Neutrophil (primary cell): Measurements from ENCODE around the gene CUEDC2.

Source experiments
- H3K27ac ChIP-seq: fragments of 200-600 bp; sonication (generic); 2 replicates; pipeline ENCODE4 v1.5.1; 2016; ENCODE audit warnings: mild to moderate bottlenecking, moderate library complexity
- H3K27me3 ChIP-seq: fragments of 200-600 bp; sonication (generic); 2 replicates; pipeline ENCODE4 v1.6.0; 2016; ENCODE audit warnings: mild to moderate bottlenecking
- H3K36me3 ChIP-seq: fragments of 200-600 bp; sonication (generic); 2 replicates; pipeline ENCODE4 v1.5.1; 2017
- H3K4me1 ChIP-seq, 2 experiments: fragments of 200-600 bp in 1 of 2; sonication (generic) in 1 of 2; 1 replicate in 1 of 2; 2 replicates in 1 of 2; pipeline versions ENCODE4 v1.5.1 to v1.6.1; 2013 to 2016; ENCODE audit warnings: low read depth in 1 of 2, low read length in 1 of 2, mild to moderate bottlenecking in 1 of 2, moderate library complexity in 1 of 2; ENCODE audit not compliant: control insufficient read depth in 1 of 2, insufficient read depth in 1 of 2
- H3K4me3 ChIP-seq, 2 experiments: fragments of 200-600 bp in 1 of 2; sonication (generic) in 1 of 2; 1 replicate in 1 of 2; 2 replicates in 1 of 2; pipeline ENCODE4 v1.5.1; 2013 to 2016; ENCODE audit warnings: low read depth in 1 of 2, low read length in 1 of 2, mild to moderate bottlenecking in 1 of 2, moderate library complexity in 1 of 2
- H3K9me3 ChIP-seq: fragments of 200-600 bp; sonication (generic); 2 replicates; pipeline ENCODE4 v1.5.1; 2016
- TF ChIP-seq, protein P1 (sequence below): fragments of 200-600 bp; sonication (generic); IDR thresholded peaks from 2 replicates; pipeline ENCODE4 v1.5.1; 2016; ENCODE audit warnings: antibody characterized with exemption

Gene CUEDC2

DNA sequence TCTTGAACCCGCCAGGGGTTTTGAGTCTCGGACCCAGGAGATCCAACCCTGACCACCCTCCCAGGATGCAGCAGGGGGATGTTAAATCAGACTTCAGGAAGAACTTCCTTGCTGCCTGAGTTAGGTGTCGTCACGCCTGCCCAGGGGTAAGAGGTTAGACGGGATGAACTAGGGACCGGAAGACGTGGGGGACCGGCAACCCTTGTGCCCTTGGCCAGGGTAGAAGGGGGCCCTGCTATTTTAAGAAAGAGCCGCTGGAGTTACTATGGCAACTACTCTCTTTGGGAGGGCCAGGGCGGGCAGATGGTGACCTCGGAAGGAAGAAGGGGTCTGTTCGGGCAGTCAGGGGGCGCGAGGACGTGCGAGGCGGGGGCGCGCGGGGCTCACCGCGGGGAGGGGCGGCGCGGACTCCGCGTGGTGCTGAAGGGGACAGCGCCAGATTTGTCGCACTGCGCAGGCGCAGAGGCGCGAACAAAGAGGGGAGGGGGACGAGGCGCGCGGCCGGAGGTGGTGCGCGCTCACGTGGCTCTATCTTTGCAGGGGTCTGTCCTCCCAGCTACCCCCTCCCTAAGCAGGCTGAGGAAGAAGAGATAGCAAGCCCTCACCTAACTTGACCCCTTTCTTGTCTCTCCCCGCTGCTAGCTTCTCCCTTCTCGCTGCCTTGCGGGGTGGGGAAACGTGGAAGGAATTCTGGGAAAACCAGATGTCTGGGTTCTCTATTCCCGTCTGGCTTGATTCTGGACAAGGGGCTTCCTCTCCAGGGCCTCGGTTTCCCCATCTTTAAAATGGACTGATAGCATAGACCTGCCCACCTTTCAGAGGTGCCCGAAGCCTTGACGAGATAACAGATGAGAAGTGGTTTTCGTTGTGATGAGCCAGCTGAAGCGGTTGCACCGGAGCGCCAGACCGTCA lies 12.8 kb downstream of the CUEDC2 start:
- Histone ChIP-seq H3K4me1 (peaks cover 37 to 45% of the 10 kb centered on the region in 2 experiments), H3K4me3 (peak overlapping the region; percentile 80 to 89), H3K36me3 (peaks cover 11% of the 10 kb centered on the region), H3K27me3 (peaks cover 56% of the 10 kb centered on the region), H3K27ac (peak overlapping the region; percentile 90), H3K9me3 (no peaks in the 10 kb centered on the region)
- TF ChIP-seq, protein P1, sequence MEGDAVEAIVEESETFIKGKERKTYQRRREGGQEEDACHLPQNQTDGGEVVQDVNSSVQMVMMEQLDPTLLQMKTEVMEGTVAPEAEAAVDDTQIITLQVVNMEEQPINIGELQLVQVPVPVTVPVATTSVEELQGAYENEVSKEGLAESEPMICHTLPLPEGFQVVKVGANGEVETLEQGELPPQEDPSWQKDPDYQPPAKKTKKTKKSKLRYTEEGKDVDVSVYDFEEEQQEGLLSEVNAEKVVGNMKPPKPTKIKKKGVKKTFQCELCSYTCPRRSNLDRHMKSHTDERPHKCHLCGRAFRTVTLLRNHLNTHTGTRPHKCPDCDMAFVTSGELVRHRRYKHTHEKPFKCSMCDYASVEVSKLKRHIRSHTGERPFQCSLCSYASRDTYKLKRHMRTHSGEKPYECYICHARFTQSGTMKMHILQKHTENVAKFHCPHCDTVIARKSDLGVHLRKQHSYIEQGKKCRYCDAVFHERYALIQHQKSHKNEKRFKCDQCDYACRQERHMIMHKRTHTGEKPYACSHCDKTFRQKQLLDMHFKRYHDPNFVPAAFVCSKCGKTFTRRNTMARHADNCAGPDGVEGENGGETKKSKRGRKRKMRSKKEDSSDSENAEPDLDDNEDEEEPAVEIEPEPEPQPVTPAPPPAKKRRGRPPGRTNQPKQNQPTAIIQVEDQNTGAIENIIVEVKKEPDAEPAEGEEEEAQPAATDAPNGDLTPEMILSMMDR = no peak

DNA sequence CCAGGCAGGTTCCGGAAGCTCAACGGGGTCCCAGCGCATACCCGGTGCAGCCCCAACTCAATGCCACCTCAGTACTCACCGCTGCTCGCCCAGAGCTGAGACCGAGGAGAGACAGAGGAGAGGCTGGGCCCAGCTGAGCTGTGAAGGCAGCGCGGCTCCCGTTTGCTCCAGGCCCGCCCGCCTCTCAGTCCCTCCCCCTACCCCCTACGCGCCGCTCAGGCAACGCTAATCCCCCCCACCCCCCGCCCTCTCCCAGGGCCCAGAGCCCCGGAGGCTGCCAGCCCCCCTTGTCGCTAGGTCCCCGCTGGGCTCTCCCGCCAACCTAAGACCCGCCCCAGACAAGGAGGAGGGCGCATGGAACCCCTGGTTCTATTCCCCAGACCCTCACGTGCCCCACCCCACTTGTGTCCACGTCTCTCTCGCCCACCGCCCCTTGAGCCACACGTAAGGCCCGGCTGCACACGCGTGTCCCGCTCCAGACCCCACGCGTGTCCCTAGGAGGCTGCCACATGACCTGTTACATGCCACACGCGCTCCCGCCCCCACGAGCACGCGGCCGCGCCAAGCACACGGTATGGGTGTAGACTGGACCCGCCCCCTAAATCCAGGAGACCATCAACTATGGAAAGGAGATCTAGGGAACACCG lies 13.6 kb downstream of the CUEDC2 start, which contains the start of gene PSD:
Gene PSD, minus strand, starts transcription at position 164 of the 647 bp plus-strand sequence. CDS start 1,747 bp downstream, outside the sequence.
- TF ChIP-seq, protein P1 = no peak

DNA sequence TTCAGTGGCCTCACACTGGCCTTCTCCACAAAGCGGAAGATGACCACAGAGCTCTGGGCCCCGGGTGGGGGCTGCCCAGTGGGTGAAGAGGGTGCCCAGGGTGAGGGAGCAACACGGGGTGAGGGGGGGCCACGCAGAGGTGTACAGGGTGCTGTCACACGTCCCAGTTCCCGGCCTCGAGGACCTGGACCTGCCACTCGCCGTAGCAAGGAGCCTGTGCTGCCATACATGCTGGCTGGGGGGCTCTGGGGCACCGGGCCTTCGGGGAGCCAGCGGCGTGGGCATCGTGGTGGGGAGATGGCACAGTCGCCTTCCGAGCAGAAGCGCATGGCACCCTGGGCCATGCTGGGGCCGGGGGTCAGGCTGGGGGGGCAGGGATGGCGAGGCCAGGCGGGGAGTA lies 15.7 kb downstream of the CUEDC2 start:
- no peak overlapping the region for H3K4me3 ChIP-seq
- no peak overlapping the region for H3K27ac ChIP-seq
- TF ChIP-seq, protein P1 = no peak
- no peaks in the 10 kb centered on the region for H3K9me3 ChIP-seq
- H3K36me3 ChIP-seq = no peaks in the 10 kb centered on the region
- H3K4me1 ChIP-seq = peaks cover 22 to 26% of the 10 kb centered on the region in 2 experiments
- H3K27me3 ChIP-seq = peaks cover 85% of the 10 kb centered on the region

More for the DNA sequence above, 13.6 kb downstream of the CUEDC2 start, which contains the start of gene PSD:
- peaks cover 3% of the 10 kb centered on the region for H3K36me3 ChIP-seq
- no peak within 1 kb of the TSS for H3K27ac ChIP-seq
- no peaks in the 10 kb centered on the region for H3K9me3 ChIP-seq
- H3K4me1 ChIP-seq = peaks cover 37 to 45% of the 10 kb centered on the region in 2 experiments
- H3K27me3 ChIP-seq = peaks cover 64% of the 10 kb centered on the region
- H3K4me3 ChIP-seq = peak within 1 kb of the TSS; percentile 80 to 89

DNA sequence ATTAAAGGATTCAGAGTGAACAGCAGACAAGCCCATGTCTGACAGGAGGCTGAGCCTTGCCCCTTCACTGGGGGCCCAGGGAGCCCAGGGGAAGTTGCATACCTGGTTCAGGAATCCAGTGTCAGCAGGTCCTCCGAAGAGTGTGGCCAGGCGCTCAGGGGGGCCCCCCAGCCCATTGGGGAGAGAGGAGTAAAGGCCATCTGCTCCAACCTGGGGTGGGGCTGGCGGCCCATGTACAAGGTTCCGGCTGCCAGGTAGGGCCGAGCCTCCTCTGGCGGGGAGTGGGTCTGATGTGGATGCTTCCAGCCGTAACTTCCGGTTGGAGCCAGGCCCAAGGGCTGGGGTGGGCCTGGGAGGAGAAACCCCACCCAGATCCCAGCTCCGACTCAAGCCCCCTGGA lies 16.1 kb downstream of the CUEDC2 start:
- Histone ChIP-seq H3K4me1 (peaks cover 19 to 22% of the 10 kb centered on the region in 2 experiments), H3K27me3 (peaks cover 89% of the 10 kb centered on the region), H3K9me3 (no peaks in the 10 kb centered on the region), H3K36me3 (no peaks in the 10 kb centered on the region), H3K4me3 (no peak overlapping the region), H3K27ac (no peak overlapping the region)
- TF ChIP-seq, protein P1 = no peak

DNA sequence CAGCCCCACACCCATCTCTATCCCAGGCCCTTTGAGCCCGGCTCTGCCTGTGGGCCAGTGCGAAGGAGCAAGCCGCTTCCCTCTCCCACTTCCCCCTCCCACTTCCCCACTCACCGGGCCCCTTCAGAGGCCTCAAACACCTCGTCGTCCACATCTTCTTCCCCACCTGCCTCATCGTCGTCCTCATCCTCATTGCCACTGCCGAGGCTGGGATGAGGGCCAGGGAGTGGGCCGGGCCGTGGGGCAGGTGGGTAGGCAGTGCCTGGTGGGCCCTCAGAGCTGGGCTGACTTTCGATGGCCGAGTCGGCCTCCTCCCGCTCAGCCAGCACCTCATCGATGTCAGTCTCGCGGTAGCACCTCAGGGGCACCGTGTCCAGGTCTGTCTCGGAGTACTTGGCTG lies 17.6 kb downstream of the CUEDC2 start:
- Histone ChIP-seq H3K27ac (no peak overlapping the region), H3K4me3 (no peak overlapping the region), H3K27me3 (peaks cover 100% of the 10 kb centered on the region), H3K4me1 (peaks cover 9 to 17% of the 10 kb centered on the region in 2 experiments), H3K36me3 (no peaks in the 10 kb centered on the region), H3K9me3 (no peaks in the 10 kb centered on the region)
- TF ChIP-seq, protein P1 = no peak
